NCI-H2227 (cell line): ENCODE results near the gene KLK6.
"Not testable (repeated sequence)": the region's sequence is repeated elsewhere in the genome, so short reads cannot be mapped to it uniquely, and the experiment has no call there.

ENCODE experiments used
- DNase-seq: peaks from one replicate; lab custom pipeline; 2025; ENCODE audit not compliant: unreplicated experiment; lab: John Stamatoyannopoulos, UW

Gene KLK6

DNA sequence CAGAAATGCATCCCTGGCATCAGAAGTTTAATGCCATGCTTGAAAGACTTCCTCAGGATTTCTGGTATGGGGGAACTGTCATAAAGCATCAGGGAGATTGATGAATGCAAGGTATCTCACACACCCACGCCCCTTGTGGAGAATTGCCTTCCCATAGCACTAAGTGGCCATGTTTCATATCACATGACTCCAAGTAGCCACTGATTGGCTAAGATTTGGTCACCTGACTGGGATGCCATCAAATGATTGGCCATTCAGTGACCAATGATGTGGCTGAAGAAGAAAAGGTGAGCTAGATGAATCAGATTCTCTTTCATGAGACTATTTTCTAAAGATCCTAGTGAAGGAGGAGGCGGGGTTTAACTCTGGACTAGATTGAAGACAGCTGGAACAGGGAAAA, 24.7 kb upstream of the KLK6 start:
- peak; percentile 15 for DNase-seq

- DNase-seq, result no peak
These were observed 23.3 kb upstream of the KLK6 start for GRCh38 chr19:50992666-50993035.

GRCh38 chr19:50984416-50984815, 15.0 kb upstream of the KLK6 start:
- not testable (repeated sequence) for DNase-seq

DNA sequence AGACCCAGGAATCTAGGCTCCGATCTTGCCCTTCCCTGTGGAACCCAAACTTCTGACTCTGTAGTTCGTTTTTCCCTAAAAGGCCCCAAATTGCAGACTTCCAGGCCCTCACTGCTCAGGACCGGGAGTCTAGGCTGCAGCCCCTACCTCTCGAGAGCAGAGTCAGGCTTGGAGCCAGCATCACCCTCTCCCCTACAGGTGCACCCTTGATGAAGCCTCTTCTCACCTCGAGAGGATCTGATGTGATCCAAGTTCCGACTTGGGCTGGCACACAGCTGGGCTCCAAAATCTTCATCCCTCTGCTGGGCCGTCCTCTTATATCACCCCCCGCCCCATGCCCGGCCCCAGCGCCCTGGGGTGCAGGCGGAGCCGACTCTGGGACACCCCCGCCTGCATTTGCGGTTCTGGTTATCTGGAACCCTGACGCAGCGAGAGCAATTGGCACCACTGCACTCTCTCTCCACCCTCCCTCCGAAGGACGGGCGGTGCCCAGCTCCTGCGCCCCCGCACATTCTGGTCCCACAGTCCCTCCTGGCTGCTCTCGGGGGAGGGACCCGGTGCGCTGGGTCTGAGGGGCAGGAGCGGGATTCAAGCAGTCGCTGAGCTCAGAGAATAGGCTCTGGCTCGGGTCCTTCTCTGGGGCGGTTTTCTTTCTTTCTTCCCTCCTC, 14.4 kb upstream of the KLK6 start, which contains the start of gene KLK7:
Gene KLK7, minus strand, starts transcription at position 293 of the 668 bp plus-strand sequence. CDS start 1,518 bp downstream, outside the sequence.
- no peak for DNase-seq

GRCh38 chr19:50982186-50982585, 12.8 kb upstream of the KLK6 start:
- DNase-seq, result no peak

- no peak for DNase-seq
These were observed 12.3 kb upstream of the KLK6 start for GRCh38 chr19:50981587-50982146.

DNA sequence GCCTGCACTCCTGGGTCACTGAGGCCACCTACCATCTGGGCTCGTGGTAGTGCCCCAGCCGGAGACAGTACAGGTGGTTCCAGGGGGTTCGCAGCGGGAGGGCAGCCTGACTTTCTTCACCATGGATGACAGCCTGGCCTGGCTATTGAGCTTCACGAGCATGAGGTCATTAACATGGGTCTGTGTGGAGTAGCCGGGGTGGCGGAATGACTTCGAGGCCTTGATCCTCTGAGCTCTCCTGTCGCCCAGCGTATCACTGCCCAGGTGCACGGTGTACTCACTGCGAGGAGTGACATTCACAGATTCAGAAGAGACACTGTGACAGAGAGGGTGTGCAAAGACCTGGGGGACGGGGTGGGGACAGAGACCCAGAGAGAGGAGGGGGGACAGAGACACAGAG, 10.8 kb upstream of the KLK6 start:
- no peak for DNase-seq

- DNase-seq, result no peak
These were observed 10.4 kb upstream of the KLK6 start for GRCh38 chr19:50979758-50980157.

DNA sequence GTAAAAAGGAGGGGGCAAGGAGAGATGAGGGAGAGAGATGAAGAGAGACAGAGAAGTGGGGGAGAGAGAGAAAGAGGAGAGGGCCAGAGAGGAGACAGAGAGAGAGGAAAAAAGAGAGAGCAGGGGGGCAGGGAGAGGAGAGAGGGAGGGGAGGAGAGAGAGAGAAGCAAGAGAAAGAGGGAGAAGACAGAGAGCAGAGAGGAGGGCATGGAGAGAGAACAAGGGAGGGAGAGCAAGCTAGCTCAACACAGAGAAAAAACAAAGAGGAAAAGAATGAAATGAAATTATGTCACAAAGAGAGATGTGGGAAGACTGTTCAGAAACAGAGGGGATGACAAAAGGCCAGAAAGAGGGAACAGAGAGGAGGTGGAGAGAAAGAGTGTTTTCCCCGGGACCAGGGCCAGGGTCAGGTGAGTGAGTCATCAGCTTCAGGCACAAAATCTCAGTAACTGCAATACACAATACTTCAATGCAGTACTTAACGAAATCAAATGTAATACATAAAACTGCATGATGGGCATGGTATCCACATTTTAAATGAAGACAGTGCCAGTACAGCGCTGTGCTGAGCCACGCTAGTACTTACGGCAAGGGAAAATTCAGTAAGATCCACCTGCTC, 9.5 kb upstream of the KLK6 start:
- DNase-seq, result no peak

DNA sequence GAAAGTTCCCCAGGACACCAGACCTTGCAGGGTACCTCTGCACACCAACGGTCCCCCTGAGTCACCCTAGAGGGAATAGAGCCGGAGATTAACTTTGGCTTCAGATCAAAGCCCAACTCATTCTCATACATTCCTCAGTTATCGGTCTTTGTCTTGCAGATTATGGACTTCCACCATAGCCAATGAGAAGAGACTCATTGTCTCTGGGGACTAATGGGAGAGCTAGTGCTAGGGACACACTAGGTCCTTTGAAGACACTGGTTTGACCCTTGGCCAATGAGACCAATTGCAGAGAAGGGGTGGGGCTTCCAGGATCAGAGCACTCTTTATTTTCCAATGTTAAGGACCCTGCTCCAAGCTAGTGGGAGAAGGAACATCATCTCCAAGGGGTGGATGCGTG, 8.2 kb upstream of the KLK6 start:
- no peak for DNase-seq

GRCh38 chr19:50975766-50976165, 6.4 kb upstream of the KLK6 start:
- no peak for DNase-seq

GRCh38 chr19:50974702-50975556, 5.5 kb upstream of the KLK6 start:
- DNase-seq, result no peak

DNA sequence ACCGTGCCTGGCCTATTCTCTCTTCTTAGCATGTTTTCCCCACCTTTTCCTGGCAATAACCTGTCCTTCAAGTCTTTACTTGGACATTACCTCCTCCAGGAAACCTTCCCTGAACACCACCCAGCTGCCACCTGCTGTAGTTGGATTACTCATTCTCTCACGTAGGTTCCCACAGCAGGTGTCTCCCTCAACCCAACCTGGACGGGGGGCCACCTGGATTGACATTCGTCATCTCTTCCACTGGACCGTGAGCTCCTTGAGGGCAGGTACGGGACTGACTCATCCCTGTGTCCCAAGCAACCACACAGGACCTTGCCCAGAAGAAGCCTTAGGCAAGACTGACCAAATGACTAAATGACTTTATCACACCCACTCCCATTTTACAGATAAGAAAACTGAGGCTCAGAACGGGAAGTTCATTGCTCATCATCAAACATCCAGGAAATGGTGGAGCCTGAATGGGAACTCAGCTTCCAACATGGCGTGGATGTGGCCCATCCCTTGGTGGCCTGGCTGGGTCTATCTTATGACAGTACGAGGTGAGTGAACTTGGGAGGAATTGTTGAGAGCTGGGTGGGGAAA, 3.5 kb upstream of the KLK6 start:
- no peak for DNase-seq

DNA sequence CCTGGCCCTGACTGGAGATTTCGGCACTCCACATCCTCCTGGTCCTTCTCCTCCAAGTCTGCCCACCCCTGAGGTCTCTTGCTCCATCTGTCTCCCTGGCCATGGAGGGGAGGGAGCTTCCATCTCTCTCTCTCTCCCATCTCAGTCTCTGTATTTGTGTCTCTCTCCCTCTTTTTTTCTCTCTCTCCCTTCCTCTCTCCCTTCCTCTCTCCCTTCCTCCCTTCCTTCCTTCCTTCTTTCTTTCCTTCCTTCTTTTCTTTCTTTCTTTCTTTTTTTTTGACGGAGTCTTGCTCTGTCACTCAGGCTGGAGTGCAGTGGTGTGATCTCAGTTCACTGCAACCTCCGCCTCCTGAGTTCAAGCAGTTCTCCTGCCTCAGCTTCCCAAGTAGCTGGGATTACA, 419 bp upstream of the KLK6 start:
- DNase-seq, result not testable (repeated sequence)

DNA sequence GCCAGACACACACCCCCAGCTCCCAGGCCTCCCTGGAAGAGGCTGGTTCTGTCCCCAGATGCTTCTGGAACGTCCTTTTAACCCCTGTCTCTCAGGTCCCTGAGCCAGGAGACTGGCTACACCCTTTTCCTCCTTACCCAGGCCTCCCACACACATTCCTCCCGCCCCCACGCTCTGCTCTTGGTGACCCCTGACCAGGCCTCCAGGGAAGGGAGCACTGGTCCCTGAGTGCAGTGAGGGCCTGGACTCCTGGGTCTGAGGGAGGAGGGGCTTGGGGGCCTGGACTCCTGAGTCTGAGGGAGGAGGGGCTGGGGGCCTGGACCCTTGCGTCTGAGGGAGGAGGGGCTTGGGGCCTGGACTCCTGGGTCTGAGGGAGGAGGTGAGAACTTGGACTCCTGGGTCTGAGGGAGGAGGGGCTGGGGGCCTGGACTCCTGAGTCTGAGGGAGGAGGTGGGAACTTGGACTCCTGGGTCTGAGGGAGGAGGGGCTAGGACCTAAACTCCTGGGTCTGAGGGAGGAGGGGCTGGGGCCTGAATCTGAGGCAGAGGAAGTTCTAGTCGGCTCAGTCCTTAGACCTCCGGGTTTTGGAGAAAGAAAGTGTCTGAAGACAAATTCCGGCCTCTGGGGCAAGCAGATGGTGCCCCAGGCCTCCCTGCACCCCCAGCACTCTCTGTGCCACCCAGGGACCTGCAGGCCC, 527 bp downstream of the KLK6 start:
- no peak for DNase-seq

DNA sequence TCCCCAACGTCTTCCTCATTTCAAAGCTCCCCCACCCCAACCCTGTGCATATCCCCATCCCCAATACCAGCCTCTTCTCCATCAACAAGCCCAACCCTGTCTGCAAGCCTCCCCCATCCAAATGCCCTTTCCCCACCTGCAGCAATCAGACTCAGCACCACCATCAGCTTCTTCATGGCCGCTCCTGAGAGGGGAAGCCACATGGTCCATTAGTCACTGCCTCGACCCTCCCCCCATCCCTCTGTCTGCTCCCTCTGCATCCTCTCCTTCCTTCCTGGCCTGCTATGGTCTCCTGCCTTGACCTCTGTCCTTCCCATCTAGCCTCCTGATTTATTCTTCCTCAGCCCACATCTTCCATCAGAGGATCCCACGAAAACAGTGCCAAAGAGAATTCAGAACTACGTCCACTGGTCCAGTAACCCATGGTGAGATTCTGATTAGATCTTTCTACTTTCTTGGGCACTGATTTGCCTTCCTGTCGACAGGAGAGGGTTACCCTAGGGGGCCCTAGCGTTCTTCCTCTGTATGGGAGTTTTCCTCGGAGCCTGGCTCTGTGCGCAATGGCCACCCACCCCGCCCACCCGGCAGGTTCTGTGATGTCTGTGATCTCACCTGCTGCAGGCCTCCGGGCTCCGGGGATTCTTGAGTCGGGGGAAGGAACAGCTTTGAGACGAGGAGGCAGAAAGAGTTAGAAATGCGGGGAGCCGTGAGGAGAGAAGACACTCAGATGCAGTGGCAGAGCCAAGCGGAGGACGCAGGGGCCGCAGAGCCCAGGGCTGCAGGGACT, 1.3 kb downstream of the KLK6 start:
- DNase-seq, result no peak

DNA sequence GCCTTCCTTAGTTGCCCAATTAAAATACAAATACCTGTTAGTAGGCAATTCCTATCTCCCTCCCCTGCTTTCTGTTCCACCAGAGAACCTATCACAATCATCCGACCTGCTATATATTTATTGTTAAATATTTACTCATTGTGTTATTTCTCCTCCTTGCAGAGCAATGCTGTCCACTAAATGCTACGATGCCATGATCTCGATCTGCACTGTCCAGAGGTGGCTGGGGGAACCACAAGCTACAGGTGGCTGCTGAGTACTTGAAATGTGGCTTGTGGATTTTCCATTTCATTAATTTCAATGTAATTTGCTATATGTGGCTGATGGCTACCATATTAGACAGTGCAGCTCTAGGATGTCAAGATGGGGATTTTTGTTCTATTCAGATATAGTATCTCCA, 5.1 kb downstream of the KLK6 start:
- no peak for DNase-seq

- DNase-seq, result no peak
These were observed 6.0 kb downstream of the KLK6 start for GRCh38 chr19:50963381-50963780.

GRCh38 chr19:50962245-50962644, 7.1 kb downstream of the KLK6 start:
- no peak for DNase-seq
